Stomach (tissue), 4 donors: ENCODE results near the gene PWWP2B.

ENCODE experiments used
- EP300 ChIP-seq: sonication (generic); formaldehyde crosslinking; IDR thresholded peaks from one replicate; pipeline ENCODE4 v1.6.1; 2017; ENCODE audit warnings: antibody characterized with exemption
- POLR2A ChIP-seq, 4 donors: fragments of 450-650 bp; IDR thresholded peaks; one replicate each; pipeline ENCODE4 v1.6.1; 2016; ENCODE audit warnings: antibody characterized with exemption in 4 of 4, control low read depth in 2 of 4, mild to moderate bottlenecking in 1 of 4, moderate library complexity in 1 of 4
- POLR2AphosphoS5 ChIP-seq, 3 donors: sonication (generic); formaldehyde crosslinking; IDR thresholded peaks; one replicate each; pipeline ENCODE4 v1.6.1; 2016; ENCODE audit warnings: antibody characterized with exemption in 3 of 3
- TF ChIP-seq, protein P1 (sequence below), 7 experiments: fragments of 450-650 bp in 4 of 7; fragments of 200-600 bp in 3 of 7; sonication (generic) in 3 of 7; IDR thresholded peaks; one replicate each; pipeline ENCODE4 v1.5.1; 2016 to 2019; ENCODE audit warnings: antibody characterized with exemption in 7 of 7, control low read depth in 2 of 7, mild to moderate bottlenecking in 1 of 7

DNA sequence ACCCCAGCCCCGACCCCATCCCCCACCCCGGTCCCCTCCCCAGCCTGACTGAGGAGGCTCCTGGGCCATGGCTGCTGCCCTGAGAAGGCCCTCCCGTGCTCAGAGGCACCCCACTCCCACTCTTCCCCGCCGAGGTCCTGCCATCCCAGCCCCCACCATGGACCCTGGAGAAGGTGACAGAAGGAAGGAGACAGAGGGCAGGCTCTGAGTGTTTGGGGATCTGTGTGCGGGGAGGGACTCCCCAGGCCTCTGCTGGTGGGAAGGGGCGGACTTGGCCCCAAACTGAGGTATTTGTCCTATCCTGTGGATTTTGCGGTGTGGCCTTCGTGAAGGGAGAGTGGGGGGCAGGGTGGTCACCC, 53.4 kb downstream of the PWWP2B start:
- TF ChIP-seq, protein P1, sequence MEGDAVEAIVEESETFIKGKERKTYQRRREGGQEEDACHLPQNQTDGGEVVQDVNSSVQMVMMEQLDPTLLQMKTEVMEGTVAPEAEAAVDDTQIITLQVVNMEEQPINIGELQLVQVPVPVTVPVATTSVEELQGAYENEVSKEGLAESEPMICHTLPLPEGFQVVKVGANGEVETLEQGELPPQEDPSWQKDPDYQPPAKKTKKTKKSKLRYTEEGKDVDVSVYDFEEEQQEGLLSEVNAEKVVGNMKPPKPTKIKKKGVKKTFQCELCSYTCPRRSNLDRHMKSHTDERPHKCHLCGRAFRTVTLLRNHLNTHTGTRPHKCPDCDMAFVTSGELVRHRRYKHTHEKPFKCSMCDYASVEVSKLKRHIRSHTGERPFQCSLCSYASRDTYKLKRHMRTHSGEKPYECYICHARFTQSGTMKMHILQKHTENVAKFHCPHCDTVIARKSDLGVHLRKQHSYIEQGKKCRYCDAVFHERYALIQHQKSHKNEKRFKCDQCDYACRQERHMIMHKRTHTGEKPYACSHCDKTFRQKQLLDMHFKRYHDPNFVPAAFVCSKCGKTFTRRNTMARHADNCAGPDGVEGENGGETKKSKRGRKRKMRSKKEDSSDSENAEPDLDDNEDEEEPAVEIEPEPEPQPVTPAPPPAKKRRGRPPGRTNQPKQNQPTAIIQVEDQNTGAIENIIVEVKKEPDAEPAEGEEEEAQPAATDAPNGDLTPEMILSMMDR (IDR thresholded peaks at IDR 0.05): no peak
- TF ChIP-seq POLR2AphosphoS5 (IDR thresholded peaks at IDR 0.05) (no peak), EP300 (no peak), POLR2A (IDR thresholded peaks at IDR 0.05) (no peak)
